ENCODE measurements around the gene SELENOS.

The SELENOS gene

GRCh38 chr15:101286471-101287114 is 9.3 kb upstream of the SELENOS start:
- H3K4me1 ChIP-seq (ENCODE audit: insufficient read depth, poor library complexity, severe bottlenecking): no peaks in the 10 kb centered on the region
- ATAC-seq (ENCODE audit: low read depth) (no peak), DNase-seq (ENCODE audit: low spot score) (no peak)
- no peak overlapping the region for H3K27ac ChIP-seq (ENCODE audit: poor library complexity, severe bottlenecking)
- no peaks in the 10 kb centered on the region for H3K27me3 ChIP-seq (ENCODE audit: insufficient read depth, poor library complexity, severe bottlenecking)
- peaks cover 95% of the 10 kb centered on the region for H3K36me3 ChIP-seq (ENCODE audit: low read depth)
- no peaks in the 10 kb centered on the region for H3K9me3 ChIP-seq (ENCODE audit: severe bottlenecking)
- no peak for TF ChIP-seq CTCF (IDR thresholded peaks at IDR 0.05; ENCODE audit: poor library complexity, severe bottlenecking)
- no peak overlapping the region for H3K4me3 ChIP-seq (ENCODE audit: severe bottlenecking)

GRCh38 chr15:101283931-101284330 is 6.6 kb upstream of the SELENOS start:
- Histone ChIP-seq H3K27ac (ENCODE audit: poor library complexity, severe bottlenecking) (no peak overlapping the region), H3K4me1 (ENCODE audit: insufficient read depth, poor library complexity, severe bottlenecking) (no peaks in the 10 kb centered on the region), H3K9me3 (ENCODE audit: severe bottlenecking) (no peaks in the 10 kb centered on the region), H3K36me3 (ENCODE audit: low read depth) (peaks cover 95% of the 10 kb centered on the region), H3K27me3 (ENCODE audit: insufficient read depth, poor library complexity, severe bottlenecking) (no peaks in the 10 kb centered on the region), H3K4me3 (ENCODE audit: severe bottlenecking) (no peak overlapping the region)
- DNase-seq (ENCODE audit: low spot score) (no peak), ATAC-seq (ENCODE audit: low read depth) (no peak)
- no peak for TF ChIP-seq CTCF (IDR thresholded peaks at IDR 0.05; ENCODE audit: poor library complexity, severe bottlenecking)

DNA sequence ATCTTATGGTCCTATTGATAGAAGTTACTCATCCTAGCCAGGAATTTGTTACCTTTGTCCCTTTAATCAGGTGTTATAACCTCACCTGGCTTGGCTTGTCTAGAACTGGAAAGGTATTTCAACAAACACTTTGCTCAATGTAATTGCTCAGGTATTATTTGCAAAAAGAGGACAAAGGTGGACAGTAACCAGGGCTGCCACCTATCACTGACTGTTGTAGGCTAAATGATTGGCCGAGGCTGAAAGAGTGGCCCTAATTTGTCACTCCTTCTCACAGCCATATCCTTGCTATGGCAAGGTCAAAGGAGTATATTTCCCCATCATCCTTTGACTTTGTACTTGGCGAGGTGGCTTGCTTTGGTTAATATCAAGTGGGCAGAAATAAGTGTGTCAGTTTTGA is 2.7 kb upstream of the SELENOS start:
- ATAC-seq (ENCODE audit: low read depth) (no peak), DNase-seq (ENCODE audit: low spot score) (no peak)
- H3K36me3 ChIP-seq (ENCODE audit: low read depth): peaks cover 63% of the 10 kb centered on the region

DNA sequence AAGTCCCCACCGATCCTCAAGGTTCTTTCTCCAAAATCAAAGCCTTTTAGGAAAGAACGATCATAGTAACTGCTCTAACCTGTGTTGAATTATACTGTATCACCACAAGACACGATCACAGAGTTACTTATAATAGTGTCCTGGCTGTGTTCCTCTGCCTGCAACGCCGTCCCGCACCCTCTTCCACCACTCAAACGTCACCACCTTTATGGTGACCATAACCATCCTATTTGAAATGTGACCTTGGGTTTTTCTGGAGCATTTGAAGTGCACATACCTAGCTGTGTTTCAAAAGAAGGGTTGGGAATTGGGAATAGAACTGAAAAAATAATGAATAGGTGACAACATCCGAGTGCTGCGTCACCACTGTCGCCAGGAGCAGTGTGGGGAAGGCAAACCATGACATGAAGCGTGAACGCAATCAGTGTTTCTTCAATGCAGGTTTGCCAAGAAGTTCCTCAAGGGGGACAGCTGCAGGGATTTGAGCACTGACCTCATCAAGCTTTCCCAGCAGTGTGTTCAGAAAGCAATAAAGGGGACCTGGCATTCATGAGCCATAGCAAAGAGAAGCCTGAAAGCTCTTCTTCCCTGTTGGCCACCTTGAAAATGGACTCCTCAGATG is 769 bp upstream of the SELENOS start:
- Histone ChIP-seq H3K27ac (ENCODE audit: poor library complexity, severe bottlenecking) (peak overlapping the region; percentile 53), H3K9me3 (ENCODE audit: severe bottlenecking) (no peaks in the 10 kb centered on the region), H3K27me3 (ENCODE audit: insufficient read depth, poor library complexity, severe bottlenecking) (no peaks in the 10 kb centered on the region), H3K4me3 (ENCODE audit: severe bottlenecking) (peak overlapping the region; percentile 82), H3K36me3 (ENCODE audit: low read depth) (peaks cover 63% of the 10 kb centered on the region), H3K4me1 (ENCODE audit: insufficient read depth, poor library complexity, severe bottlenecking) (peaks cover 5% of the 10 kb centered on the region)
- ATAC-seq (ENCODE audit: low read depth) (no peak), DNase-seq (ENCODE audit: low spot score) (peak; percentile 16)
- TF ChIP-seq CTCF (IDR thresholded peaks at IDR 0.05; ENCODE audit: poor library complexity, severe bottlenecking): no peak

More for the DNA sequence above, 2.7 kb upstream of the SELENOS start:
- Histone ChIP-seq H3K4me1 (ENCODE audit: insufficient read depth, poor library complexity, severe bottlenecking) (peaks cover 5% of the 10 kb centered on the region), H3K27ac (ENCODE audit: poor library complexity, severe bottlenecking) (no peak overlapping the region), H3K9me3 (ENCODE audit: severe bottlenecking) (no peaks in the 10 kb centered on the region), H3K27me3 (ENCODE audit: insufficient read depth, poor library complexity, severe bottlenecking) (no peaks in the 10 kb centered on the region), H3K4me3 (ENCODE audit: severe bottlenecking) (no peak overlapping the region)
- TF ChIP-seq CTCF (IDR thresholded peaks at IDR 0.05; ENCODE audit: poor library complexity, severe bottlenecking): no peak

DNA sequence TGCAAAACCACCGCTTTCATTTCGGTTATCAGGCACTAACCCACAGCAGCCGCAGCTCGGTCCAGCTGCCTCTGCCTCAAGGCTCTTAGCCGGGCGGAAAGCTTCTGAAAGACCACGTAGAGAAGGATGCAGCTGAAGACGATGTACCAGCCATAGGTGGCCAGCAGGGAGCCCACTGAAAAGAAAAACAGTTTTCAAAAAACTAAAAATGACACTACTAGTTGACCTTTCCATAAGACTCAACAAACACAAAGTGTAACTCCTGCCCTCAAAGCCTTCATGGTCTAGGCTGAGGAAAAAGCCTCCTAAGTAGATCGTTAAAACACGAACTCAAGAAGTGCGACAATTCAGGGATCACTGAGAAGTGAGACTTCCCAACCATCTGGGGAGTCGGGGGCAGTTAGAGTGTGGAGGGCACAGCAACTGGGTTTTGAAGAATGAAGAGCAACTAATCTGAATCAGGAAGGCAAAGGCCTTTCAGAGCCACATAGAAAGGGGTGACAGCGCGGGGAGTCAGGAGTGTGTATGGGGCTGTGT is 716 bp downstream of the SELENOS start:
- Histone ChIP-seq H3K4me3 (ENCODE audit: severe bottlenecking) (peak overlapping the region; percentile 82), H3K4me1 (ENCODE audit: insufficient read depth, poor library complexity, severe bottlenecking) (peaks cover 5% of the 10 kb centered on the region), H3K36me3 (ENCODE audit: low read depth) (peaks cover 63% of the 10 kb centered on the region), H3K9me3 (ENCODE audit: severe bottlenecking) (no peaks in the 10 kb centered on the region), H3K27me3 (ENCODE audit: insufficient read depth, poor library complexity, severe bottlenecking) (no peaks in the 10 kb centered on the region), H3K27ac (ENCODE audit: poor library complexity, severe bottlenecking) (peak overlapping the region; percentile 53)
- DNase-seq (ENCODE audit: low spot score) (peak; percentile 67), ATAC-seq (ENCODE audit: low read depth) (peak; percentile 30; the same call in 1 of the 3 replicates)
- peak; percentile 62 for TF ChIP-seq CTCF (IDR thresholded peaks at IDR 0.05; ENCODE audit: poor library complexity, severe bottlenecking)

All from RWPE2 (cell line).